Liver (tissue), 9 donors: Measurements from ENCODE around the gene TRIM7. TPM values are rescaled to one million over a fixed set of nuclear protein-coding genes. Genes with fewer than 3 reads are reported as not detected.

Source experiments
- DNase-seq: peaks from one replicate; pipeline ENCODE4 v3.0.0-alpha.2; 2017; ENCODE audit warnings: low spot score
- H3K27ac ChIP-seq, 2 donors: one replicate each; pipeline ENCODE4 v1.7.0; 2013; ENCODE audit warnings: inconsistent platforms in 2 of 2, low read length in 2 of 2, control low read depth in 1 of 2, low read depth in 1 of 2, mild to moderate bottlenecking in 1 of 2
- H3K27me3 ChIP-seq, 4 donors: one replicate each; pipeline versions ENCODE4 v1.6.1 to v1.7.0; 2013; ENCODE audit warnings: low read length in 3 of 4, inconsistent platforms in 1 of 4, mild to moderate bottlenecking in 1 of 4, moderate library complexity in 1 of 4; ENCODE audit not compliant: control insufficient read depth in 4 of 4, insufficient read depth in 4 of 4
- H3K36me3 ChIP-seq, 4 donors: one replicate each; pipeline versions ENCODE4 v1.6.1 to v1.7.0; 2013; ENCODE audit warnings: low read length in 3 of 4, mild to moderate bottlenecking in 3 of 4, low read depth in 1 of 4, moderate library complexity in 1 of 4; ENCODE audit not compliant: control insufficient read depth in 4 of 4, insufficient read depth in 3 of 4
- H3K4me1 ChIP-seq, 4 donors: one replicate each; pipeline versions ENCODE4 v1.6.1 to v1.7.0; 2013; ENCODE audit warnings: low read length in 3 of 4, mild to moderate bottlenecking in 3 of 4, moderate library complexity in 1 of 4; ENCODE audit not compliant: control insufficient read depth in 4 of 4, insufficient read depth in 4 of 4
- H3K4me3 ChIP-seq, 3 donors: one replicate each; pipeline versions ENCODE4 v1.6.1 to v1.7.0; 2013; ENCODE audit warnings: low read length in 3 of 3, control low read depth in 1 of 3, low read depth in 1 of 3, mild to moderate bottlenecking in 1 of 3
- H3K9ac ChIP-seq, 2 donors: one replicate each; pipeline ENCODE4 v1.7.0; 2013; ENCODE audit warnings: low read length in 2 of 2, mild to moderate bottlenecking in 2 of 2, moderate library complexity in 2 of 2, control low read depth in 1 of 2, low read depth in 1 of 2
- H3K9me3 ChIP-seq, 4 donors: one replicate each; pipeline versions ENCODE4 v1.6.1 to v1.7.0; 2013; ENCODE audit warnings: low read length in 3 of 4; ENCODE audit not compliant: control insufficient read depth in 4 of 4
- EGR1 ChIP-seq, 2 donors: IDR thresholded peaks; 2 replicates each; pipeline ENCODE4 v1.6.1; 2016 to 2018; ENCODE audit warnings: antibody characterized with exemption in 2 of 2, low read depth in 2 of 2
- FOXA1 ChIP-seq: IDR thresholded peaks from 2 replicates; pipeline ENCODE4 v1.6.1; 2016; ENCODE audit warnings: antibody characterized with exemption
- FOXA2 ChIP-seq: IDR thresholded peaks from 2 replicates; pipeline ENCODE4 v1.6.1; 2016; ENCODE audit warnings: antibody characterized with exemption
- GABPA ChIP-seq, 2 donors: IDR thresholded peaks in 1 of 2; conservative IDR thresholded peaks in 1 of 2; 2 replicates each; pipeline ENCODE4 v1.6.1; 2016; ENCODE audit warnings: antibody characterized with exemption in 2 of 2, mild to moderate bottlenecking in 1 of 2, moderate library complexity in 1 of 2
- HNF4A ChIP-seq, 2 donors: conservative IDR thresholded peaks; 2 replicates each; pipeline ENCODE4 v1.6.1; 2016; ENCODE audit warnings: antibody characterized with exemption in 2 of 2, mild to moderate bottlenecking in 2 of 2
- JUND ChIP-seq, 2 donors: IDR thresholded peaks; 2 replicates each; pipeline ENCODE4 v1.6.1; 2016; ENCODE audit warnings: antibody characterized with exemption in 2 of 2
- NR2F2 ChIP-seq: IDR thresholded peaks from 2 replicates; pipeline ENCODE4 v1.6.1; 2016; ENCODE audit warnings: antibody characterized with exemption
- RAD21 ChIP-seq, 2 donors: IDR thresholded peaks; 2 replicates each; pipeline ENCODE4 v1.6.1; 2016; ENCODE audit warnings: antibody characterized with exemption in 2 of 2, mild to moderate bottlenecking in 2 of 2
- RXRA ChIP-seq, 2 donors: IDR thresholded peaks; 2 replicates each; pipeline ENCODE4 v1.6.1; 2017 to 2018; ENCODE audit warnings: antibody characterized with exemption in 2 of 2, mild to moderate bottlenecking in 1 of 2
- TAF1 ChIP-seq: conservative IDR thresholded peaks from 2 replicates; pipeline ENCODE4 v1.6.1; 2016; ENCODE audit warnings: antibody characterized with exemption, mild to moderate bottlenecking
- YY1 ChIP-seq: IDR thresholded peaks from 2 replicates; pipeline ENCODE4 v1.6.1; 2016; ENCODE audit warnings: antibody characterized with exemption, mild to moderate bottlenecking
- WGBS: extraction: QIAGEN DNeasy Blood & Tissue Kit; methylation state at CpG from one replicate; pipeline ENCODE4 v1.1.7; 2013; 5-methylcytosine and 5-hydroxymethylcytosine counted together
- polyA plus RNA-seq, 2 donors: library from polyadenylated mRNA; stranded (reverse) in 1 of 2; unstranded in 1 of 2; fragments of 200-250 nt in 1 of 2; fragments of >200 nt in 1 of 2; fragmentation: Nextera tagmentation in 1 of 2; extraction: Ambion mirVana in 1 of 2; gene quantifications; one replicate each; pipeline versions ENCODE4 v1.2.1 to v1.2.3, GENCODE V29; 2013 to 2015
- total RNA-seq, 2 donors: library from RNA; depleted of rRNA; stranded (reverse); fragments of >200 nt; gene quantifications; one replicate each; pipeline ENCODE4 v1.2.3, GENCODE V29; 2014
- TF ChIP-seq, protein P1 (sequence below): fragments of 150-350 bp; IDR thresholded peaks from 2 replicates; pipeline ENCODE4 v1.5.1; 2017; ENCODE audit warnings: improper control_type of control experiment, low read depth, low read length; ENCODE audit not compliant: missing input control
- TF ChIP-seq, protein P2 (sequence below): IDR thresholded peaks from 2 replicates; pipeline ENCODE4 v1.6.1; 2016; ENCODE audit warnings: antibody characterized with exemption
- TF ChIP-seq, protein P3 (sequence below): IDR thresholded peaks from 2 replicates; pipeline ENCODE4 v1.6.1; 2016; ENCODE audit warnings: antibody characterized with exemption
- TF ChIP-seq, protein P4 (sequence below): IDR thresholded peaks from 2 replicates; pipeline ENCODE4 v1.6.1; 2016; ENCODE audit warnings: antibody characterized with exemption
- TF ChIP-seq, protein P5 (sequence below): IDR thresholded peaks from 2 replicates; pipeline ENCODE4 v1.6.1; 2016; ENCODE audit warnings: antibody characterized with exemption, mild to moderate bottlenecking
- donor health status: healthy.
- donor health status: healthy.
- donor health status: healthy.
- donor health status: healthy.
- donor health status: healthy.

The TRIM7 gene
- total and polyA plus RNA-seq, 4 donors: 0.10 to 0.50 (median 0.14) TPM; not detected in 1

DNA sequence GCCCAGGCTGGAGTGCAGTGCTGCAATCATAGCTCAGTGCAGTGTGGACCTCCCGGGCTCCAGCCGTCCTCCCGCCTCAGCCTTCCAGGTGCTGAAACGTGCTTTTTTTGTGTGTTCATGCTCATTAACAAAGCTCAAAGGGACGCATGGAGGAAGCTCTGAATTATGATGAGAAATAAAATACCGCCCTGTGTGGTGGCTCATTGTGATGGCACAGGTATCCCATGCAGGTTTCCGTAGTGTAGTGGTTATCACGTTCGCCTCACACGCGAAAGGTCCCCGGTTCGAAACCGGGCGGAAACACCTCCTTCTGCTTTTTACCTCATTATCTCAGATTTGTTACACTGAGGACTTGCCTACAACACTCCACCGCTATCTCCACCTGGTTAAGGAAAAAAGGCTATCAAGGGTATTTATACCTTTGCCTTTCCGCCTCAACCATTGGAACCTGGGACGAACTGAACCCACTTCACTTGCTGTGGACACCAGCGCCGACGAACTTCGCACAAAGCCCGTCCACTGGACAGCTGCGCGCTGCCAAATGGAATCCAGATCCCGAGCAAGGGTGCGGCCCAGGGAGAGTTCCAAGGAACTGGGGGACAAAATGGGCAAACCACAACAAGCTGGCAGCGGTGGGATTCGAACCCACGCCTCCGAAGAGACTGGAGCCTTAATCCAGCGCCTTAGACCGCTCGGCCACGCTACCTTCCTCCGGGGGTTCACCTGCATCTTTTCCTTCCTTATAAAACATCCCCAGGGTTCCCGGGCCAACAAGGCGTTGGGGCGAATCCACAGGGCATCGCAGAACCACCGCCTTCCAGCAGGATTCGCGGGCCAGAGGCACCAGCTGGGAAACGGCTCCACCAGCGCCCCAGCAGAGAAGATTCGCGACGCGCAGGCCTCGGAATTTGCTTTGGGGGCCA, 31.3 kb downstream of the TRIM7 start:
- no peak overlapping the region for H3K27ac ChIP-seq
- no peak overlapping the region for H3K9ac ChIP-seq
- WGBS: 6% methylated on average over 50 of the region's 50 CpGs
- no peak overlapping the region for H3K4me3 ChIP-seq
- peaks cover 0 to 3% (median 0%) of the 10 kb centered on the region in 4 donors for H3K4me1 ChIP-seq
- H3K36me3 ChIP-seq: no peaks in the 10 kb centered on the region
- H3K27me3 ChIP-seq: peaks cover 4 to 19% (median 9%) of the 10 kb centered on the region in 4 donors
- TF ChIP-seq, protein P1, sequence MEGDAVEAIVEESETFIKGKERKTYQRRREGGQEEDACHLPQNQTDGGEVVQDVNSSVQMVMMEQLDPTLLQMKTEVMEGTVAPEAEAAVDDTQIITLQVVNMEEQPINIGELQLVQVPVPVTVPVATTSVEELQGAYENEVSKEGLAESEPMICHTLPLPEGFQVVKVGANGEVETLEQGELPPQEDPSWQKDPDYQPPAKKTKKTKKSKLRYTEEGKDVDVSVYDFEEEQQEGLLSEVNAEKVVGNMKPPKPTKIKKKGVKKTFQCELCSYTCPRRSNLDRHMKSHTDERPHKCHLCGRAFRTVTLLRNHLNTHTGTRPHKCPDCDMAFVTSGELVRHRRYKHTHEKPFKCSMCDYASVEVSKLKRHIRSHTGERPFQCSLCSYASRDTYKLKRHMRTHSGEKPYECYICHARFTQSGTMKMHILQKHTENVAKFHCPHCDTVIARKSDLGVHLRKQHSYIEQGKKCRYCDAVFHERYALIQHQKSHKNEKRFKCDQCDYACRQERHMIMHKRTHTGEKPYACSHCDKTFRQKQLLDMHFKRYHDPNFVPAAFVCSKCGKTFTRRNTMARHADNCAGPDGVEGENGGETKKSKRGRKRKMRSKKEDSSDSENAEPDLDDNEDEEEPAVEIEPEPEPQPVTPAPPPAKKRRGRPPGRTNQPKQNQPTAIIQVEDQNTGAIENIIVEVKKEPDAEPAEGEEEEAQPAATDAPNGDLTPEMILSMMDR: no peak
- TF ChIP-seq HNF4A (conservative IDR thresholded peaks at IDR 0.05) (no peak), RXRA (IDR thresholded peaks at IDR 0.05) (no peak), YY1 (no peak), TAF1 (no peak), NR2F2 (no peak), JUND (IDR thresholded peaks at IDR 0.05) (no peak), FOXA2 (no peak), FOXA1 (no peak), GABPA (IDR thresholded peaks at IDR 0.05 in 1 of 2, conservative IDR thresholded peaks at IDR 0.05 in 1 of 2) (no peak), EGR1 (IDR thresholded peaks at IDR 0.05; ENCODE audit: low read depth in 2 of 2) (no peak), RAD21 (IDR thresholded peaks at IDR 0.05) (no peak)
- TF ChIP-seq, protein P2, sequence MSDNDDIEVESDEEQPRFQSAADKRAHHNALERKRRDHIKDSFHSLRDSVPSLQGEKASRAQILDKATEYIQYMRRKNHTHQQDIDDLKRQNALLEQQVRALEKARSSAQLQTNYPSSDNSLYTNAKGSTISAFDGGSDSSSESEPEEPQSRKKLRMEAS: no peak
- TF ChIP-seq, protein P3, sequence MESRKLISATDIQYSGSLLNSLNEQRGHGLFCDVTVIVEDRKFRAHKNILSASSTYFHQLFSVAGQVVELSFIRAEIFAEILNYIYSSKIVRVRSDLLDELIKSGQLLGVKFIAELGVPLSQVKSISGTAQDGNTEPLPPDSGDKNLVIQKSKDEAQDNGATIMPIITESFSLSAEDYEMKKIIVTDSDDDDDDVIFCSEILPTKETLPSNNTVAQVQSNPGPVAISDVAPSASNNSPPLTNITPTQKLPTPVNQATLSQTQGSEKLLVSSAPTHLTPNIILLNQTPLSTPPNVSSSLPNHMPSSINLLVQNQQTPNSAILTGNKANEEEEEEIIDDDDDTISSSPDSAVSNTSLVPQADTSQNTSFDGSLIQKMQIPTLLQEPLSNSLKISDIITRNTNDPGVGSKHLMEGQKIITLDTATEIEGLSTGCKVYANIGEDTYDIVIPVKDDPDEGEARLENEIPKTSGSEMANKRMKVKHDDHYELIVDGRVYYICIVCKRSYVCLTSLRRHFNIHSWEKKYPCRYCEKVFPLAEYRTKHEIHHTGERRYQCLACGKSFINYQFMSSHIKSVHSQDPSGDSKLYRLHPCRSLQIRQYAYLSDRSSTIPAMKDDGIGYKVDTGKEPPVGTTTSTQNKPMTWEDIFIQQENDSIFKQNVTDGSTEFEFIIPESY: no peak
- TF ChIP-seq, protein P4, sequence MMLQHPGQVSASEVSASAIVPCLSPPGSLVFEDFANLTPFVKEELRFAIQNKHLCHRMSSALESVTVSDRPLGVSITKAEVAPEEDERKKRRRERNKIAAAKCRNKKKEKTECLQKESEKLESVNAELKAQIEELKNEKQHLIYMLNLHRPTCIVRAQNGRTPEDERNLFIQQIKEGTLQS: no peak
- TF ChIP-seq, protein P5, sequence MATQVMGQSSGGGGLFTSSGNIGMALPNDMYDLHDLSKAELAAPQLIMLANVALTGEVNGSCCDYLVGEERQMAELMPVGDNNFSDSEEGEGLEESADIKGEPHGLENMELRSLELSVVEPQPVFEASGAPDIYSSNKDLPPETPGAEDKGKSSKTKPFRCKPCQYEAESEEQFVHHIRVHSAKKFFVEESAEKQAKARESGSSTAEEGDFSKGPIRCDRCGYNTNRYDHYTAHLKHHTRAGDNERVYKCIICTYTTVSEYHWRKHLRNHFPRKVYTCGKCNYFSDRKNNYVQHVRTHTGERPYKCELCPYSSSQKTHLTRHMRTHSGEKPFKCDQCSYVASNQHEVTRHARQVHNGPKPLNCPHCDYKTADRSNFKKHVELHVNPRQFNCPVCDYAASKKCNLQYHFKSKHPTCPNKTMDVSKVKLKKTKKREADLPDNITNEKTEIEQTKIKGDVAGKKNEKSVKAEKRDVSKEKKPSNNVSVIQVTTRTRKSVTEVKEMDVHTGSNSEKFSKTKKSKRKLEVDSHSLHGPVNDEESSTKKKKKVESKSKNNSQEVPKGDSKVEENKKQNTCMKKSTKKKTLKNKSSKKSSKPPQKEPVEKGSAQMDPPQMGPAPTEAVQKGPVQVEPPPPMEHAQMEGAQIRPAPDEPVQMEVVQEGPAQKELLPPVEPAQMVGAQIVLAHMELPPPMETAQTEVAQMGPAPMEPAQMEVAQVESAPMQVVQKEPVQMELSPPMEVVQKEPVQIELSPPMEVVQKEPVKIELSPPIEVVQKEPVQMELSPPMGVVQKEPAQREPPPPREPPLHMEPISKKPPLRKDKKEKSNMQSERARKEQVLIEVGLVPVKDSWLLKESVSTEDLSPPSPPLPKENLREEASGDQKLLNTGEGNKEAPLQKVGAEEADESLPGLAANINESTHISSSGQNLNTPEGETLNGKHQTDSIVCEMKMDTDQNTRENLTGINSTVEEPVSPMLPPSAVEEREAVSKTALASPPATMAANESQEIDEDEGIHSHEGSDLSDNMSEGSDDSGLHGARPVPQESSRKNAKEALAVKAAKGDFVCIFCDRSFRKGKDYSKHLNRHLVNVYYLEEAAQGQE: no peak
- H3K9me3 ChIP-seq: peaks cover 0 to 1% (median 0%) of the 10 kb centered on the region in 4 donors
- DNase-seq: peak; percentile 64
